ENCODE data around the gene CCDC83. TPM values are rescaled to one million over a fixed set of nuclear protein-coding genes. Genes with fewer than 3 reads are reported as not detected.

The CCDC83 gene
- total RNA-seq, 1 donor from 2014 or later: not detected

DNA sequence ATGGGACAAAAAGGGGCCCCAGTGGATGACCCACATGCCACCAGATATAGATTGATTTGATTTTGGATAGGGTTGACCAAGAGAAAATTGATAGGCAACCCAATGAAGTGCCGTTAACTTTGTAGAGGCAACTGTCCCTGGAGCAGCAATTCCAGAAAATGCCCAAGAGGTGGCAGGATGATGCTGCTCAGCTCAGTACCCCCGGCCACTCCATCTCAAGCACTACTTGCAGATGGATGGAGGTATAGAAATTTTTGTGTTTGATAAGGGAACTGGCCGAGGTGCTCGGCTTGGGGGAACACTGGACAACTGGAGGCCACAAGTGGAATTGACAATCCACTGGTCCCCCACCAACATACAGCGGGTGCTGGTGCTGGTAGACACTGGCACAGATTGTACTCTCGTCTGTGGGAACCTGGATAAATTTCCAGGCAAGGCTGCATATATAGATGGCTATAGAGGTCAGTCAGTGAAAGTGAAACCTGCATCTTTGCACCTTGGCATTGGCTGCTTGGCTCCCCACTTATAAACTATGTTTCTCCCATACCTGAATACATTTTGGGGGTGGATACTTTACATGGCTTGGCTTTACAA, 86.3 kb downstream of the CCDC83 start:
- H3K79me2 ChIP-seq (ENCODE audit: insufficient read depth, low read length): no peaks in the 10 kb centered on the region
- Mint-ChIP-seq H3K4me1 (ENCODE audit: low read depth, unreplicated experiment) (peaks cover 7% of the 10 kb centered on the region), H3K4me3 (ENCODE audit: unreplicated experiment) (no peak overlapping the region), H3K27ac (ENCODE audit: unreplicated experiment) (no peak overlapping the region), H3K36me3 (ENCODE audit: low read depth, unreplicated experiment) (peaks cover 3% of the 10 kb centered on the region), H3K27me3 (ENCODE audit: low read depth, unreplicated experiment) (no peaks in the 10 kb centered on the region), H3K9me3 (ENCODE audit: unreplicated experiment) (peaks cover 6% of the 10 kb centered on the region)
- no peak overlapping the region for H3K27ac ChIP-seq (ENCODE audit: low read depth, low read length)
- H3K9me3 ChIP-seq (ENCODE audit: insufficient read depth, low read depth, low read length): no peaks in the 10 kb centered on the region
- H3K36me3 ChIP-seq (ENCODE audit: insufficient read depth, low read length): no peaks in the 10 kb centered on the region
- H2AFZ ChIP-seq (ENCODE audit: low read depth, low read length): no peak overlapping the region
- DNase-seq (ENCODE audit: low read depth): peak; percentile 39
- FAIRE-seq: no peak
- no peaks in the 10 kb centered on the region for H4K20me1 ChIP-seq (ENCODE audit: insufficient read depth, low read length)
- no peaks in the 10 kb centered on the region for H3K27me3 ChIP-seq (ENCODE audit: insufficient read depth, low read length)
- no peaks in the 10 kb centered on the region for H3K4me1 ChIP-seq (ENCODE audit: insufficient read depth, low read length)
- H3K9ac ChIP-seq (ENCODE audit: low read length): no peak overlapping the region
- no peak overlapping the region for H3K4me3 ChIP-seq (ENCODE audit: insufficient read depth, low read depth, low read length)
- TF ChIP-seq EZH2 (IDR thresholded peaks at IDR 0.05; ENCODE audit: insufficient read depth, low read length): no peak
- TF ChIP-seq, protein P1, sequence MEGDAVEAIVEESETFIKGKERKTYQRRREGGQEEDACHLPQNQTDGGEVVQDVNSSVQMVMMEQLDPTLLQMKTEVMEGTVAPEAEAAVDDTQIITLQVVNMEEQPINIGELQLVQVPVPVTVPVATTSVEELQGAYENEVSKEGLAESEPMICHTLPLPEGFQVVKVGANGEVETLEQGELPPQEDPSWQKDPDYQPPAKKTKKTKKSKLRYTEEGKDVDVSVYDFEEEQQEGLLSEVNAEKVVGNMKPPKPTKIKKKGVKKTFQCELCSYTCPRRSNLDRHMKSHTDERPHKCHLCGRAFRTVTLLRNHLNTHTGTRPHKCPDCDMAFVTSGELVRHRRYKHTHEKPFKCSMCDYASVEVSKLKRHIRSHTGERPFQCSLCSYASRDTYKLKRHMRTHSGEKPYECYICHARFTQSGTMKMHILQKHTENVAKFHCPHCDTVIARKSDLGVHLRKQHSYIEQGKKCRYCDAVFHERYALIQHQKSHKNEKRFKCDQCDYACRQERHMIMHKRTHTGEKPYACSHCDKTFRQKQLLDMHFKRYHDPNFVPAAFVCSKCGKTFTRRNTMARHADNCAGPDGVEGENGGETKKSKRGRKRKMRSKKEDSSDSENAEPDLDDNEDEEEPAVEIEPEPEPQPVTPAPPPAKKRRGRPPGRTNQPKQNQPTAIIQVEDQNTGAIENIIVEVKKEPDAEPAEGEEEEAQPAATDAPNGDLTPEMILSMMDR (IDR thresholded peaks at IDR 0.05; ENCODE audit: insufficient read depth, low read depth, low read length): peak; percentile 49
- H3K4me2 ChIP-seq (ENCODE audit: low read length): no peak overlapping the region

DNA sequence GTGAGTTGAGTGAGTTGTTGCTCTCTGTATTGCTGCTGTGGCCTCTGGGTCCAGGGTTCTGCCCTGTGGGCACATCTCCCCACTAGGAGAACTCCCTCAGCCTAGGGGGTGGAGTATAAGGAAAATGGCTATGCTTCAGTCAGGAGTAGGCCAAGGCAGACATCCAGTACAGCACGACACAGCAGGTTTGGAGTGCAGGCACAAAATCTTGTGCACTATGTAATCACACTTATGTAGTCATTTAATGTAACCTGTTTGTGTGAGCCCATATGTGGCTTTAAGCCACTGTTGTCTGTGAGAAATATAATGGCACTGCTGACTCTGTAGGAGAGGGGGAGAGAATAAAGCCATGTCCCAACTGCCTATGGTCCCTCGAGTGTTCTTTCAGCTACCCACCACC, 90.1 kb downstream of the CCDC83 start:
- Histone ChIP-seq H3K27ac (ENCODE audit: low read depth, low read length) (no peak overlapping the region), H4K20me1 (ENCODE audit: insufficient read depth, low read length) (no peaks in the 10 kb centered on the region), H3K27me3 (ENCODE audit: insufficient read depth, low read length) (no peaks in the 10 kb centered on the region), H3K4me1 (ENCODE audit: insufficient read depth, low read length) (peaks cover 9% of the 10 kb centered on the region), H3K9ac (ENCODE audit: low read length) (no peak overlapping the region), H3K4me2 (ENCODE audit: low read length) (no peak overlapping the region), H3K9me3 (ENCODE audit: insufficient read depth, low read depth, low read length) (no peaks in the 10 kb centered on the region), H2AFZ (ENCODE audit: low read depth, low read length) (no peak overlapping the region), H3K79me2 (ENCODE audit: insufficient read depth, low read length) (no peaks in the 10 kb centered on the region), H3K4me3 (ENCODE audit: insufficient read depth, low read depth, low read length) (no peak overlapping the region), H3K36me3 (ENCODE audit: insufficient read depth, low read length) (no peaks in the 10 kb centered on the region)
- DNase-seq (ENCODE audit: low read depth) (no peak), FAIRE-seq (no peak)
- Mint-ChIP-seq H3K36me3 (ENCODE audit: low read depth, unreplicated experiment) (no peaks in the 10 kb centered on the region), H3K4me1 (ENCODE audit: low read depth, unreplicated experiment) (peaks cover 25% of the 10 kb centered on the region), H3K4me3 (ENCODE audit: unreplicated experiment) (no peak overlapping the region), H3K27me3 (ENCODE audit: low read depth, unreplicated experiment) (no peaks in the 10 kb centered on the region), H3K9me3 (ENCODE audit: unreplicated experiment) (no peaks in the 10 kb centered on the region), H3K27ac (ENCODE audit: unreplicated experiment) (no peak overlapping the region)
- TF ChIP-seq EZH2 (IDR thresholded peaks at IDR 0.05; ENCODE audit: insufficient read depth, low read length): no peak
- TF ChIP-seq, protein P1 (IDR thresholded peaks at IDR 0.05; ENCODE audit: insufficient read depth, low read depth, low read length): no peak

DNA sequence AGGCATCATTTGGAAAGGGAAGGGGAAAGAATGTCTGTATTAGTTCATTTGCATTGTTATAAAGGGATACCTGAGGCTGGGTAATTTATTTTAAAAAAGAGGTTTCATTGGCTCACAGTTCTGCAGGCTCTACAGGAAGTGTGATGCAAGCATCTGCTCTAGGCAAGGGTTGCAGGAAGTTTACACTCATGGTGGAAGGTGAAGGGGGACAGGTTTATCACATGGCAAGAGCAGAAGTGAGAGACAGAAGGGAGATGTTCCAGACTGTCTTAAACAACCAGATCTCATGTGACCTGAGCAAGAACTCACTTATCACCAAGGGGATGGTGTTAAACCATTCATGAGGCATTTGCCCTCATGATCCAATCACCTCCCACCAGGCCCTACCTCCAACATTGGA, 90.6 kb downstream of the CCDC83 start:
- FAIRE-seq (no peak), DNase-seq (ENCODE audit: low read depth) (no peak)
- no peak overlapping the region for H3K27ac Mint-ChIP-seq (ENCODE audit: unreplicated experiment)
- peaks cover 25% of the 10 kb centered on the region for H3K4me1 Mint-ChIP-seq (ENCODE audit: low read depth, unreplicated experiment)
- Histone ChIP-seq H3K79me2 (ENCODE audit: insufficient read depth, low read length) (no peaks in the 10 kb centered on the region), H3K36me3 (ENCODE audit: insufficient read depth, low read length) (no peaks in the 10 kb centered on the region), H2AFZ (ENCODE audit: low read depth, low read length) (no peak overlapping the region), H3K9ac (ENCODE audit: low read length) (no peak overlapping the region), H3K4me2 (ENCODE audit: low read length) (no peak overlapping the region), H3K27me3 (ENCODE audit: insufficient read depth, low read length) (no peaks in the 10 kb centered on the region), H3K4me1 (ENCODE audit: insufficient read depth, low read length) (peaks cover 9% of the 10 kb centered on the region), H3K9me3 (ENCODE audit: insufficient read depth, low read depth, low read length) (no peaks in the 10 kb centered on the region), H3K27ac (ENCODE audit: low read depth, low read length) (no peak overlapping the region), H3K4me3 (ENCODE audit: insufficient read depth, low read depth, low read length) (no peak overlapping the region), H4K20me1 (ENCODE audit: insufficient read depth, low read length) (no peaks in the 10 kb centered on the region)
- H3K27me3 Mint-ChIP-seq (ENCODE audit: low read depth, unreplicated experiment): no peaks in the 10 kb centered on the region
- H3K36me3 Mint-ChIP-seq (ENCODE audit: low read depth, unreplicated experiment): no peaks in the 10 kb centered on the region
- no peaks in the 10 kb centered on the region for H3K9me3 Mint-ChIP-seq (ENCODE audit: unreplicated experiment)
- no peak overlapping the region for H3K4me3 Mint-ChIP-seq (ENCODE audit: unreplicated experiment)
- TF ChIP-seq, protein P1 (IDR thresholded peaks at IDR 0.05; ENCODE audit: insufficient read depth, low read depth, low read length): no peak
- no peak for TF ChIP-seq EZH2 (IDR thresholded peaks at IDR 0.05; ENCODE audit: insufficient read depth, low read length)
